K562 (cell line): ENCODE data around the gene GLOD4. TPM values are rescaled to one million over a fixed set of nuclear protein-coding genes. Genes with fewer than 3 reads are reported as not detected.

Experiments used
- ATF1 ChIP-seq, 2 experiments: fragments of 450-650 bp in 1 of 2; IDR thresholded peaks; 2 replicates each; pipeline ENCODE4 v1.6.1; 2016; ENCODE audit warnings: missing compliant biosample characterization in 1 of 2, missing genetic modification characterization in 1 of 2
- BRD9 ChIP-seq: fragments of 450-650 bp; IDR thresholded peaks from 2 replicates; pipeline ENCODE4 v1.6.1; 2018; ENCODE audit warnings: low read depth; ENCODE audit not compliant: partially characterized antibody
- GTF2E2 ChIP-seq: fragments of 200-800 bp; sonication (Bioruptor generic); IDR thresholded peaks from 2 replicates; pipeline ENCODE4 v1.6.1; 2016; ENCODE audit warnings: missing genetic modification characterization, missing compliant biosample characterization
- LARP7 ChIP-seq: fragments of 450-650 bp; IDR thresholded peaks from 2 replicates; pipeline ENCODE4 v1.6.1; 2016
- MNT ChIP-seq, 2 experiments: fragments of 450-650 bp; conservative IDR thresholded peaks; 2 replicates each; pipeline ENCODE4 v1.6.1; 2017; ENCODE audit warnings: mild to moderate bottlenecking in 2 of 2, moderate library complexity in 2 of 2
- MTA3 ChIP-seq: fragments of 450-650 bp; formaldehyde crosslinking; IDR thresholded peaks from 2 replicates; pipeline ENCODE4 v1.6.1; 2017; ENCODE audit warnings: mild to moderate bottlenecking, borderline replicate concordance
- SMARCE1 ChIP-seq: fragments of 450-650 bp; IDR thresholded peaks from 2 replicates; pipeline ENCODE4 v1.7.1; 2016; ENCODE audit warnings: mild to moderate bottlenecking
- SP1 ChIP-seq: sonication (generic); formaldehyde crosslinking; IDR thresholded peaks from 2 replicates; pipeline ENCODE4 v1.8.1; 2022; ENCODE audit warnings: mild to moderate bottlenecking, missing genetic modification reagents
- ZBTB33 ChIP-seq: sonication (generic); formaldehyde crosslinking; IDR thresholded peaks from 2 replicates; pipeline ENCODE4 v1.8.1; 2023; ENCODE audit warnings: mild to moderate bottlenecking, missing genetic modification reagents
- ZNF274 ChIP-seq: IDR thresholded peaks from 2 replicates; pipeline ENCODE4 v1.6.1; 2011; ENCODE audit warnings: low read depth, mild to moderate bottlenecking, low read length, moderate library complexity, borderline replicate concordance
- ZNF449 ChIP-seq: fragments of 250-450 bp; sonication (Bioruptor Pico); IDR thresholded peaks from 2 replicates; pipeline ENCODE4 v1.8.0; 2022; ENCODE audit warnings: moderate library complexity, mild to moderate bottlenecking, inconsistent platforms
- polyA plus RNA-seq, 8 experiments: library from polyadenylated mRNA; depleted of rRNA in 4 of 8; stranded (reverse) in 5 of 8; unstranded in 3 of 8; fragments of >200 nt; fragmentation: Nextera tagmentation in 2 of 8; fragmentation: Illumina TruSeq in 1 of 8; extraction: Ambion mirVana in 2 of 8; extraction: Trizol in 1 of 8; gene quantifications; 2 replicates each; pipeline versions ENCODE4 v1.2.1 to v1.2.3, GENCODE V29; 2011 to 2014; ENCODE audit warnings: inconsistent platforms in 1 of 8, missing spikeins in 1 of 8
- total RNA-seq, 7 experiments: library from RNA; depleted of rRNA in 6 of 7; stranded (reverse); fragments of >200 nt in 6 of 7; fragmentation: Illumina TruSeq in 2 of 7; extraction: Trizol in 2 of 7; gene quantifications; 2 replicates each; pipeline versions ENCODE4 v1.2.1 to v1.2.3, GENCODE V29; 2011 to 2021; ENCODE audit warnings: low replicate concordance in 1 of 7
- TF ChIP-seq, protein P1 (sequence below): fragments of 250-450 bp; sonication (Bioruptor Pico); IDR thresholded peaks from 2 replicates; pipeline ENCODE4 v1.5.1; 2021; ENCODE audit warnings: mild to moderate bottlenecking
- TF ChIP-seq, protein P2 (sequence below): fragments of 450-650 bp; IDR thresholded peaks from 2 replicates; pipeline ENCODE4 v1.6.1; 2017; ENCODE audit warnings: antibody characterized with exemption, mild to moderate bottlenecking
- TF ChIP-seq, protein P3 (sequence below): fragments of 450-650 bp; IDR thresholded peaks from 2 replicates; pipeline ENCODE4 v1.6.1; 2016

The GLOD4 gene
- total and polyA plus RNA-seq, 9 of the 15 experiments (the other 6 are each of a cell fraction or from before 2014, with no cell fraction given) = 52.0 to 109 (median 64.9) TPM

- TF ChIP-seq, protein P1, sequence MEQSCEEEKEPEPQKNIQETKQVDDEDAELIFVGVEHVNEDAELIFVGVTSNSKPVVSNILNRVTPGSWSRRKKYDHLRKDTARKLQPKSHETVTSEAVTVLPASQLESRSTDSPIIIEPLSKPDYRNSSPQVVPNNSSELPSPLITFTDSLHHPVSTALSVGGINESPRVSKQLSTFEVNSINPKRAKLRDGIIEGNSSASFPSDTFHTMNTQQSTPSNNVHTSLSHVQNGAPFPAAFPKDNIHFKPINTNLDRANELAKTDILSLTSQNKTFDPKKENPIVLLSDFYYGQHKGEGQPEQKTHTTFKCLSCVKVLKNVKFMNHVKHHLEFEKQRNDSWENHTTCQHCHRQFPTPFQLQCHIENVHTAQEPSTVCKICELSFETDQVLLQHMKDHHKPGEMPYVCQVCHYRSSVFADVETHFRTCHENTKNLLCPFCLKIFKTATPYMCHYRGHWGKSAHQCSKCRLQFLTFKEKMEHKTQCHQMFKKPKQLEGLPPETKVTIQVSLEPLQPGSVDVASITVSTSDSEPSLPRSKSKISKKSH = no peak
- TF ChIP-seq ATF1 (CRISPR knock-in tag; IDR thresholded peaks at IDR 0.05) = peak; percentile 99
- peak; percentile 100 for TF ChIP-seq ATF1 (tag; IDR thresholded peaks at IDR 0.05)
- TF ChIP-seq ZNF274 = no peak
- no peak for TF ChIP-seq BRD9
- TF ChIP-seq LARP7 = no peak
- TF ChIP-seq ZNF449 (CRISPR knock-in tag) = no peak
- TF ChIP-seq, protein P2, sequence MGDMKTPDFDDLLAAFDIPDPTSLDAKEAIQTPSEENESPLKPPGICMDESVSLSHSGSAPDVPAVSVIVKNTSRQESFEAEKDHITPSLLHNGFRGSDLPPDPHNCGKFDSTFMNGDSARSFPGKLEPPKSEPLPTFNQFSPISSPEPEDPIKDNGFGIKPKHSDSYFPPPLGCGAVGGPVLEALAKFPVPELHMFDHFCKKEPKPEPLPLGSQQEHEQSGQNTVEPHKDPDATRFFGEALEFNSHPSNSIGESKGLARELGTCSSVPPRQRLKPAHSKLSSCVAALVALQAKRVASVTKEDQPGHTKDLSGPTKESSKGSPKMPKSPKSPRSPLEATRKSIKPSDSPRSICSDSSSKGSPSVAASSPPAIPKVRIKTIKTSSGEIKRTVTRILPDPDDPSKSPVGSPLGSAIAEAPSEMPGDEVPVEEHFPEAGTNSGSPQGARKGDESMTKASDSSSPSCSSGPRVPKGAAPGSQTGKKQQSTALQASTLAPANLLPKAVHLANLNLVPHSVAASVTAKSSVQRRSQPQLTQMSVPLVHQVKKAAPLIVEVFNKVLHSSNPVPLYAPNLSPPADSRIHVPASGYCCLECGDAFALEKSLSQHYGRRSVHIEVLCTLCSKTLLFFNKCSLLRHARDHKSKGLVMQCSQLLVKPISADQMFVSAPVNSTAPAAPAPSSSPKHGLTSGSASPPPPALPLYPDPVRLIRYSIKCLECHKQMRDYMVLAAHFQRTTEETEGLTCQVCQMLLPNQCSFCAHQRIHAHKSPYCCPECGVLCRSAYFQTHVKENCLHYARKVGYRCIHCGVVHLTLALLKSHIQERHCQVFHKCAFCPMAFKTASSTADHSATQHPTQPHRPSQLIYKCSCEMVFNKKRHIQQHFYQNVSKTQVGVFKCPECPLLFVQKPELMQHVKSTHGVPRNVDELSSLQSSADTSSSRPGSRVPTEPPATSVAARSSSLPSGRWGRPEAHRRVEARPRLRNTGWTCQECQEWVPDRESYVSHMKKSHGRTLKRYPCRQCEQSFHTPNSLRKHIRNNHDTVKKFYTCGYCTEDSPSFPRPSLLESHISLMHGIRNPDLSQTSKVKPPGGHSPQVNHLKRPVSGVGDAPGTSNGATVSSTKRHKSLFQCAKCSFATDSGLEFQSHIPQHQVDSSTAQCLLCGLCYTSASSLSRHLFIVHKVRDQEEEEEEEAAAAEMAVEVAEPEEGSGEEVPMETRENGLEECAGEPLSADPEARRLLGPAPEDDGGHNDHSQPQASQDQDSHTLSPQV = no peak
- TF ChIP-seq ZBTB33 = 0 out of 2 replicates have a peak, but pooled peaks have one; percentile 38
- TF ChIP-seq GTF2E2 (tag) = no peak
- TF ChIP-seq MTA3 = peak; percentile 63; the same call in 1 of the 2 replicates
- TF ChIP-seq SP1 (CRISPR knock-in tag) = peak; percentile 77
- no peak for TF ChIP-seq SMARCE1
- TF ChIP-seq, protein P3, sequence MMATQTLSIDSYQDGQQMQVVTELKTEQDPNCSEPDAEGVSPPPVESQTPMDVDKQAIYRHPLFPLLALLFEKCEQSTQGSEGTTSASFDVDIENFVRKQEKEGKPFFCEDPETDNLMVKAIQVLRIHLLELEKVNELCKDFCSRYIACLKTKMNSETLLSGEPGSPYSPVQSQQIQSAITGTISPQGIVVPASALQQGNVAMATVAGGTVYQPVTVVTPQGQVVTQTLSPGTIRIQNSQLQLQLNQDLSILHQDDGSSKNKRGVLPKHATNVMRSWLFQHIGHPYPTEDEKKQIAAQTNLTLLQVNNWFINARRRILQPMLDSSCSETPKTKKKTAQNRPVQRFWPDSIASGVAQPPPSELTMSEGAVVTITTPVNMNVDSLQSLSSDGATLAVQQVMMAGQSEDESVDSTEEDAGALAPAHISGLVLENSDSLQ = no peak
- TF ChIP-seq MNT (conservative IDR thresholded peaks at IDR 0.05) = peak; percentile 94 to 98
Observed at GRCh38 chr17:781805-782731, at the start of gene GLOD4, which contains the start of gene MRM3 (continued).
